ENCODE measurements around the gene MAD1L1. TPM values are rescaled to one million over a fixed set of nuclear protein-coding genes. Genes with fewer than 3 reads are reported as not detected.

Gene MAD1L1
- total RNA-seq, 1 experiment from 2014 or later: 38.5 TPM

DNA sequence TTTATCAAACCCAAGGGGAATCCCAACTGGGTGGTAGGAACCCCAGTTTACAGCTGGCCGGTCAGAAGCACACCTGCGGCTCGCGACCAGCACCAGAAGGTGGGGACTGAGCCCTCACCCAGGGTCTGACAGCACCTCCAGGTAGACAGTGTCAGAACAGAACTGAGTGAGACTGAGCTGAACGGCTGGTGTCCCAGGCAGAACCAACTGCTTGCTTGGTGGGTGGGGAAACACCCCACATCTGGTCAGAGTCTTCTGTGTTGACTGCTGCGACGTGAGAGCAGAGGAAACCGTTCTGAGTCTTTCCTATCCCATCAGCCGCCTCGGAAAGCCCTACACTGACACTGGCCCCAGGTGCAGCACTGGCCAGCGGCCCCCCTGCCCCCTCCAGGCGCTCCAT is 160.7 kb downstream of the MAD1L1 start:
- no peaks in the 10 kb centered on the region for H3K9me3 ChIP-seq (ENCODE audit: control insufficient read depth in 1 of 2, insufficient read depth in 1 of 2, low read depth in 1 of 2, low read length in 2 of 2)
- no peak overlapping the region for H3K4me2 ChIP-seq (ENCODE audit: low read length)
- ATAC-seq (no peak), DNase-seq (ENCODE audit: low read depth, low spot score) (no peak)
- no peak overlapping the region for H3K27ac ChIP-seq (ENCODE audit: low read depth, low read length)
- CTCF ChIA-PET: no interaction called here
- TF ChIP-seq JUND (IDR thresholded peaks at IDR 0.05): no peak
- TF ChIP-seq SP1 (IDR thresholded peaks at IDR 0.05; ENCODE audit: low read depth): no peak
- H2AFZ ChIP-seq (ENCODE audit: low read depth, low read length, poor library complexity, severe bottlenecking): no peak overlapping the region
- no peak overlapping the region for H3K4me3 ChIP-seq (replicated peaks in 1 of 2; ENCODE audit: low read depth in 1 of 2, low read length in 2 of 2)
- no peaks in the 10 kb centered on the region for H3K4me1 ChIP-seq (ENCODE audit: control insufficient read depth in 1 of 2, insufficient read depth in 2 of 2, low read length in 2 of 2)
- RAD21 ChIA-PET (ENCODE audit: low non-redundant PET in 1 of 2, low total read pairs in 2 of 2, uncharacterized antibody in 2 of 2, unreplicated experiment in 2 of 2): no interaction called here
- H3K27me3 ChIP-seq (ENCODE audit: insufficient read depth, low read length): no peaks in the 10 kb centered on the region
- H4K20me1 ChIP-seq (ENCODE audit: insufficient read depth): no peaks in the 10 kb centered on the region
- no peaks in the 10 kb centered on the region for H3K79me2 ChIP-seq (ENCODE audit: insufficient read depth, low read length)
- no peaks in the 10 kb centered on the region for H3K9me2 ChIP-seq (ENCODE audit: insufficient read depth)
- POLR2A ChIA-PET: no interaction called here
- no peak overlapping the region for H3K9ac ChIP-seq (ENCODE audit: low read length)
- no TSS peak for BruUV-seq (replicated peaks)
- intact Hi-C loops (cut with micrococcal nuclease): loop anchor here (10.0 kb wide), 1 partner anchor 47 kb away; no protein-coding TSS in a partner anchor
- H3K36me3 ChIP-seq (ENCODE audit: control insufficient read depth in 1 of 2, insufficient read depth in 2 of 2, low read length in 2 of 2): no peaks in the 10 kb centered on the region; a peak in 1 of 4 replicates

DNA sequence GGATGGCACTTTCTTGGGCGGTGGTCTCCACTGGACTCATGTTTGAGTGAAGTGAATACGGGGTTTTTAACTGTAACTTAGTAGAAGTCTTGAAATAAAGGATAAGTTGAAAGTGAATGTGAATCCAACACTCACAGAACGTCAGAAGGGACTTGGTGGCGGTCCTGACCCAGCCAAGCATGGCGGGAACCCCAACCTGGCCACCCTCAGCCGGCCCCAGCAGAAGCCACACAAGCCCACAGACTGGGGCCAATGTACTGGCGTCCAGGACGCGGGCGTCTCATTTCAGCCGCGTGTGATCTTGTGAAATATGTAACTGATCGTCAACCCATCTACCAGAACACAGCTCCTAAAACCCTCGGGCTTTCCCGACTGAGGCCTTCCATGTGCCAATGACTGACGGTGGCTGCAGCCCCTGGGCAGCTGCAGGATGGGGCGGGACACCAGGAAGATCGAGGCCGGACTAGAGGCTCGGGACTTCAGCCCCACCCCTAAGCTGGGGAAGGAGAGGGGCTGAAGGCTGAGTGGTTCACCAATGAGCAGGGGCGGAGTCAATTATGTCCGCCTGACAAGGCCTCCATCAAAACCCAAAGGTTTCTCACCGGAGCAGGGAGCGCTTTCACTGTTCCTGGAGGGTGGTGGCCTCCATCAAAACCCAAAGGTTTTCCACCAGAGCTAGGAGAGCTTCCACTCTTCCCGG is 161.5 kb downstream of the MAD1L1 start:
- CTCF ChIA-PET: no interaction called here
- H3K36me3 ChIP-seq (ENCODE audit: control insufficient read depth in 1 of 2, insufficient read depth in 2 of 2, low read length in 2 of 2): no peaks in the 10 kb centered on the region; a peak in 1 of 4 replicates
- ATAC-seq: no peak
- TF ChIP-seq TCF7L2 (IDR thresholded peaks at IDR 0.05; ENCODE audit: borderline replicate concordance, extremely low read depth, insufficient read depth, insufficient read length) (no peak), ZFX (IDR thresholded peaks at IDR 0.05) (no peak), CBX3 (IDR thresholded peaks at IDR 0.05; ENCODE audit: low read depth) (no peak), POLR2AphosphoS5 (IDR thresholded peaks at IDR 0.05; ENCODE audit: low read depth, low read length) (no peak), SRF (IDR thresholded peaks at IDR 0.05; ENCODE audit: low read depth) (no peak)
- TF ChIP-seq, protein P1, sequence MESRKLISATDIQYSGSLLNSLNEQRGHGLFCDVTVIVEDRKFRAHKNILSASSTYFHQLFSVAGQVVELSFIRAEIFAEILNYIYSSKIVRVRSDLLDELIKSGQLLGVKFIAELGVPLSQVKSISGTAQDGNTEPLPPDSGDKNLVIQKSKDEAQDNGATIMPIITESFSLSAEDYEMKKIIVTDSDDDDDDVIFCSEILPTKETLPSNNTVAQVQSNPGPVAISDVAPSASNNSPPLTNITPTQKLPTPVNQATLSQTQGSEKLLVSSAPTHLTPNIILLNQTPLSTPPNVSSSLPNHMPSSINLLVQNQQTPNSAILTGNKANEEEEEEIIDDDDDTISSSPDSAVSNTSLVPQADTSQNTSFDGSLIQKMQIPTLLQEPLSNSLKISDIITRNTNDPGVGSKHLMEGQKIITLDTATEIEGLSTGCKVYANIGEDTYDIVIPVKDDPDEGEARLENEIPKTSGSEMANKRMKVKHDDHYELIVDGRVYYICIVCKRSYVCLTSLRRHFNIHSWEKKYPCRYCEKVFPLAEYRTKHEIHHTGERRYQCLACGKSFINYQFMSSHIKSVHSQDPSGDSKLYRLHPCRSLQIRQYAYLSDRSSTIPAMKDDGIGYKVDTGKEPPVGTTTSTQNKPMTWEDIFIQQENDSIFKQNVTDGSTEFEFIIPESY (IDR thresholded peaks at IDR 0.05; ENCODE audit: extremely low read depth, insufficient replicate concordance, low read length): no peak
- TF ChIP-seq, protein P2, sequence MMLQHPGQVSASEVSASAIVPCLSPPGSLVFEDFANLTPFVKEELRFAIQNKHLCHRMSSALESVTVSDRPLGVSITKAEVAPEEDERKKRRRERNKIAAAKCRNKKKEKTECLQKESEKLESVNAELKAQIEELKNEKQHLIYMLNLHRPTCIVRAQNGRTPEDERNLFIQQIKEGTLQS (IDR thresholded peaks at IDR 0.05): no peak
- BruUV-seq (replicated peaks): no TSS peak
- no peak overlapping the region for H2AFZ ChIP-seq (ENCODE audit: low read depth, low read length, poor library complexity, severe bottlenecking)
- POLR2A ChIA-PET: no interaction called here
- no peaks in the 10 kb centered on the region for H3K9me3 ChIP-seq (ENCODE audit: control insufficient read depth in 1 of 2, insufficient read depth in 1 of 2, low read depth in 1 of 2, low read length in 2 of 2)
- no peaks in the 10 kb centered on the region for H3K4me1 ChIP-seq (ENCODE audit: control insufficient read depth in 1 of 2, insufficient read depth in 2 of 2, low read length in 2 of 2)
- no peaks in the 10 kb centered on the region for H3K27me3 ChIP-seq (ENCODE audit: insufficient read depth, low read length)
- RAD21 ChIA-PET (ENCODE audit: low non-redundant PET in 1 of 2, low total read pairs in 2 of 2, uncharacterized antibody in 2 of 2, unreplicated experiment in 2 of 2): no interaction called here
- intact Hi-C loops (cut with micrococcal nuclease): loop anchor here (10.0 kb wide), 1 partner anchor 46 kb away; no protein-coding TSS in a partner anchor
- no peaks in the 10 kb centered on the region for H3K9me2 ChIP-seq (ENCODE audit: insufficient read depth)
- H3K27ac ChIP-seq (ENCODE audit: low read depth, low read length): no peak overlapping the region
- H3K9ac ChIP-seq (ENCODE audit: low read length): no peak overlapping the region
- H3K4me2 ChIP-seq (ENCODE audit: low read length): no peak overlapping the region
- no peak overlapping the region for H3K4me3 ChIP-seq (replicated peaks in 1 of 2; ENCODE audit: low read depth in 1 of 2, low read length in 2 of 2)
- H3K79me2 ChIP-seq (ENCODE audit: insufficient read depth, low read length): no peaks in the 10 kb centered on the region
- H4K20me1 ChIP-seq (ENCODE audit: insufficient read depth): no peaks in the 10 kb centered on the region
- no peak for DNase-seq (ENCODE audit: low read depth, low spot score)
